Activated CD4-positive, alpha-beta T cell treated with anti-CD3 and anti-CD28 coated beads, Interleukin-2, amount 10 ng/mL, durations not matched to agents 24 days and 14 days (primary cell): ENCODE results near the gene EPHA2. TPM values are rescaled to one million over a fixed set of nuclear protein-coding genes. Genes with fewer than 3 reads are reported as not detected.
A peak's percentile ranks its signal among the peaks of the same experiment; 100 is the strongest.

Source experiments
- DNase-seq: peaks from one replicate; pipeline ENCODE4 v3.0.0; 2022
- H3K27ac Mint-ChIP-seq: one replicate; pipeline ENCODE4 v1.8.0; 2022; ENCODE audit warnings: mild to moderate bottlenecking, mixed read lengths
- H3K27me3 Mint-ChIP-seq: one replicate; pipeline ENCODE4 v1.8.0; 2022; ENCODE audit warnings: mixed read lengths
- H3K36me3 Mint-ChIP-seq: one replicate; pipeline ENCODE4 v1.8.0; 2022; ENCODE audit warnings: low read depth, mild to moderate bottlenecking, mixed read lengths
- H3K4me1 Mint-ChIP-seq: one replicate; pipeline ENCODE4 v1.8.0; 2021; ENCODE audit warnings: mixed read lengths
- H3K4me3 Mint-ChIP-seq: one replicate; pipeline ENCODE4 v1.8.0; 2022; ENCODE audit warnings: mild to moderate bottlenecking, moderate library complexity, mixed read lengths
- H3K9me3 Mint-ChIP-seq: one replicate; pipeline ENCODE4 v1.8.0; 2021; ENCODE audit warnings: mixed read lengths
- intact Hi-C: fragments of 100-400 bp; cut with micrococcal nuclease; formaldehyde crosslinking; loops from one replicate; pipeline ENCODE4 v1.15.1; 2023
- total RNA-seq: library from RNA; stranded (reverse); gene quantifications from 2 replicates; pipeline ENCODE4 v1.2.3, GENCODE V29; 2022

The EPHA2 gene
- total RNA-seq, 1 donor from 2014 or later: not detected

DNA sequence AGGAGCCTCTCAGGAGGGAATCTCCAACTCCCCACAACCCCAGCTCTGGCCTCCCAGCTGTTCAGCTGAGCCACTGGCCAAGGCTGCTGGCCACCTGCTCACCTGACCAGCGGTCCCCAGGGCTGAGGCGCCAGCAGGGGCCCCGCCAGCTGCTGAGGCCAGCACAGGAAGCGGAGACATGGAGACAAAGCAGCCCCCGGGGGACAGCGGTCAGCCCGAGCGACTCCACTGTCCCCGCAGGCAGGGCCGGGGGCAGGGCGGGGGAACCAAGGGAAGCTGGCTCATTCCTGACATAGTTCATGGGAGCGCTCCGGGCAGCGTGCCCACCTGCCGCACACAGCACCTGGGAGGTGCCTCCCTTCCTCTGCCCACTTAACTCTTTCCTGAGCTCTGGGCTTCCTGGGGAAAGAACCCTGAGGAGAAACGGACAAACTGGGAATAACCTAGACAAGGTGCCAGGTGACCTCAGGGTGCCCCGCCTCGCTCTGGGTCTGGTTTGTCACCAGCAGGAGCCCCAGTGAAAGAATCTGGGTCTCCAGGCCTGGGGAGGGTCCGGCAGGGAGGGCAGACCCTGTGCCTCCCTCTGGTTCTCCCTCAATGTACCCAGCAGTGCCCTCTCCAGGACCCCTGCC lies 10.7 kb downstream of the EPHA2 start:
- intact Hi-C loops: no loop called here
- Mint-ChIP-seq H3K27ac (no peak overlapping the region), H3K36me3 (no peaks in the 10 kb centered on the region), H3K27me3 (peaks cover 6% of the 10 kb centered on the region), H3K9me3 (no peaks in the 10 kb centered on the region), H3K4me1 (peaks cover 5% of the 10 kb centered on the region), H3K4me3 (no peak overlapping the region)
- DNase-seq: no peak

DNA sequence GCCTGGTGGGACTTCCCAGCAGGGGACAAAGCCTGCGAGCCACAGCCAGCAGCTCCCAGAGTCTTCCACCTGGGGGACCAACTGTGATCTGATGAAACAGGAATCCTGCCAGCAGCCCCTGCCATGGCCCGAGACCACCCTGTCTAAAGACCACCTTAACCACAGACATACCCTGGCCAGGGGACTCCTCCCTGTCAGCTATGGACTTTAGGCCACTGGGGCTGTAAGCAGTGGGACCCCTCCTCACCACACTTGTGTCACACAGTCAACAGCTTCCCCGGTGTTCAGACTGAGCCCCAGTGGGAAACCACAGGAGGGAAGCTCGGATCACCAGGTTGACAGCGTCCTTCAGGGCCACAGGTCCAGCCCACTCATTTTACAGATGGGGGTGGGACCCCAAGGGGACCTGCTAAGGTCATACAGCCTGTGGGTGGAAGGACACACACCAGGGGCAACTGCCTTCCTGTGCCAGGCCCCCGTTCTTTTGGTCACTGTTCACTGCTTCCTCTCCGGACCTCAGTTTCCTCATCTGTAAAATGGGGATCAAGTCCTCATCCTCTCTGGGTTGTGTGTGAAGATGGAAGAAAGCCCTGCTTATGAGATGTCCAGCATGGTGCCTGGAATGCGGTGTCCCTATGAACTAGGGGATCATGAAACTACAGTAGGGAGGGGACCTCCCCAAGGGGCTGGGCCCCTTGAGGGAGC lies 11.4 kb downstream of the EPHA2 start:
- intact Hi-C loops: no loop called here
- H3K9me3 Mint-ChIP-seq: no peaks in the 10 kb centered on the region
- no peak overlapping the region for H3K27ac Mint-ChIP-seq
- no peak for DNase-seq
- H3K36me3 Mint-ChIP-seq: no peaks in the 10 kb centered on the region
- peaks cover 6% of the 10 kb centered on the region for H3K4me1 Mint-ChIP-seq
- H3K27me3 Mint-ChIP-seq: peaks cover 6% of the 10 kb centered on the region
- no peak overlapping the region for H3K4me3 Mint-ChIP-seq

- intact Hi-C loops: no loop called here
- Mint-ChIP-seq H3K4me3 (no peak overlapping the region), H3K4me1 (peaks cover 9% of the 10 kb centered on the region), H3K9me3 (no peaks in the 10 kb centered on the region), H3K27ac (no peak overlapping the region), H3K27me3 (peaks cover 6% of the 10 kb centered on the region), H3K36me3 (no peaks in the 10 kb centered on the region)
- no peak for DNase-seq
Measured at GRCh38 chr1:16143566-16144324, 12.1 kb downstream of the EPHA2 start.

DNA sequence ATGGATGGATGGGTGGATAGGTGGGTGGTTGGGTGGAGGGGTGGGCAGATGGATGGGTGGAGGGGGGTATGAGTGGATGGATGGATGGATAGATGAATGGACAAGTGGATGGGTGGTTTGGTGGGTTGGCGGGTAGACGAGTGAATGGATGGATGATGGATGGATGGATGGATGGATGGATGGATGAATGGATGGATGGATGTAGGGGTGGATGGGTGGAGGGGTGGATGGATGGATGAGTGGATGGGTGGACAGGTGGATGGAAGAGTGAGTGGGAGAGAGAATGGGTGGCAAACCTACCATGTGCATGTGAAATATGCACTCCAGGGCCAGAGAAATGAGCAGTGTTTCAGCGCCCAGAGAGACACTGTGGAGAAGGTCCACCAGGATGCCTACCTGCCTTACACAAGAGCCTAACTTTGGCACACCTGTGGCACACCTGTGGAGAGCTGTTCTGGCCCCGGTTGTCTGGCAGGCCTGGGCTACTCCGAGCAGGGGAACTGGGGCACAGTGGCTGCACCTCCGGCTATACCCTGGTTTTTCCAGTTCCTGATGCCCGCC lies 12.8 kb downstream of the EPHA2 start:
- Mint-ChIP-seq H3K27me3 (peaks cover 6% of the 10 kb centered on the region), H3K9me3 (no peaks in the 10 kb centered on the region), H3K36me3 (no peaks in the 10 kb centered on the region), H3K4me1 (peaks cover 9% of the 10 kb centered on the region), H3K4me3 (no peak overlapping the region), H3K27ac (no peak overlapping the region)
- intact Hi-C loops: no loop called here
- no peak for DNase-seq

DNA sequence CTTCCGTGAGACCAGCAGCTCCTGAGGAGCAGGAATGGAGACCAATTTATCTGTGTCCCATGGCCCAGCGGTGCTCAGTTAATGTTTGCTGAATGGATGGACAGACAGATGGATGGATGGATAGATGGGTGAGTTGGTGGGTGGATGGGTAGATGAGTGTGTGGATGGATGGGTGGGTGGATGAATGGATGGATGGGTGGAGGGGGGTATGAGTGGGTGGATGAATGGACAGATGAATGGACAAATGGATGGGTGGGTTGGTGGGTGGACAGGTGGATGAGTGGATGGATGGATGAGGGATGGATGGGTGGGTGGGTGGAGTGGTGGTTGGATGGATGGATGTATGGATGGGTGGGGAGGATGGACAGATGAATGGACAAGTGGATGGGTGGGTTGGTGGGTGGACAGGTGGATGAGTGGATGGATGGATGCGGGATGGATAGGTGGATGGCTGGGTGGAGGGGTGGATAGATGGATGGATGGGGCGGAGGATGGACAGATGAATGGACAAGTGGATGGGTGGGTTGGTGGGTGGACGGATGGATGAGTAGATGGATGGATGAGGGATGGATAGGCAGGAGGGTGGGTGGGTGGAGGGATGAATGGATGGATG lies 13.4 kb downstream of the EPHA2 start:
- H3K4me3 Mint-ChIP-seq: no peak overlapping the region
- H3K9me3 Mint-ChIP-seq: no peaks in the 10 kb centered on the region
- H3K27me3 Mint-ChIP-seq: peaks cover 6% of the 10 kb centered on the region
- peaks cover 9% of the 10 kb centered on the region for H3K4me1 Mint-ChIP-seq
- no peaks in the 10 kb centered on the region for H3K36me3 Mint-ChIP-seq
- intact Hi-C loops: no loop called here
- peak overlapping the region; percentile 41 for H3K27ac Mint-ChIP-seq
- DNase-seq: no peak

- Mint-ChIP-seq H3K27me3 (peaks cover 6% of the 10 kb centered on the region), H3K9me3 (no peaks in the 10 kb centered on the region), H3K4me1 (peaks cover 9% of the 10 kb centered on the region), H3K27ac (no peak overlapping the region), H3K36me3 (no peaks in the 10 kb centered on the region), H3K4me3 (no peak overlapping the region)
- no peak for DNase-seq
- intact Hi-C loops: no loop called here
Measured at GRCh38 chr1:16141573-16142336, 14.1 kb downstream of the EPHA2 start.

DNA sequence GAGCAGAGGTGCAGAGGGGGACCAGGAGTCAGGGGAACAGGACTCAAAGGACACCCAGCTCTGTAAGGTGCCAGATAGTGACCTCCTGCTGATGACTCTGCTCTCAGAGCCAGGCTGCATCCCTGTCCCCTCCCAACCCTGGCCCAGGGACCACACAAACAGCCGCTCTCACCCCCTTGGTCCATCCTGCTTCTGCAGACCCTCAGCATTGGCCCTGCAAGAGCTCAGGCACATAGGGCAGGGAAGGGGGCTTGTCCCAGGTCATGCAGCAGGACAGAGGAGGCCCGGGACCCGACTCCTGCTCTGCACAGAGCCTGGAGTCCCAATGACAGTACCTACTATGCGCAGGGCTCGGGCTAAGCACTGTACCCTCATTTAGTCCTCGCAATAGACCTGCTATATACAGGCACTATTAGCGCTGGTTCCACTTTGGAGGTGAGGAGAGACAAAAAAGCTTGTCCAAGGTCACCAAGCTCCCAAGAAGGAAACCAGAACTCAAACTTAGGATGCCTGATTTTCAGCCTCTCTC lies 15.7 kb downstream of the EPHA2 start:
- no peak for DNase-seq
- H3K9me3 Mint-ChIP-seq: no peaks in the 10 kb centered on the region
- no peak overlapping the region for H3K27ac Mint-ChIP-seq
- peaks cover 6% of the 10 kb centered on the region for H3K27me3 Mint-ChIP-seq
- no peak overlapping the region for H3K4me3 Mint-ChIP-seq
- peaks cover 9% of the 10 kb centered on the region for H3K4me1 Mint-ChIP-seq
- intact Hi-C loops: no loop called here
- H3K36me3 Mint-ChIP-seq: no peaks in the 10 kb centered on the region

DNA sequence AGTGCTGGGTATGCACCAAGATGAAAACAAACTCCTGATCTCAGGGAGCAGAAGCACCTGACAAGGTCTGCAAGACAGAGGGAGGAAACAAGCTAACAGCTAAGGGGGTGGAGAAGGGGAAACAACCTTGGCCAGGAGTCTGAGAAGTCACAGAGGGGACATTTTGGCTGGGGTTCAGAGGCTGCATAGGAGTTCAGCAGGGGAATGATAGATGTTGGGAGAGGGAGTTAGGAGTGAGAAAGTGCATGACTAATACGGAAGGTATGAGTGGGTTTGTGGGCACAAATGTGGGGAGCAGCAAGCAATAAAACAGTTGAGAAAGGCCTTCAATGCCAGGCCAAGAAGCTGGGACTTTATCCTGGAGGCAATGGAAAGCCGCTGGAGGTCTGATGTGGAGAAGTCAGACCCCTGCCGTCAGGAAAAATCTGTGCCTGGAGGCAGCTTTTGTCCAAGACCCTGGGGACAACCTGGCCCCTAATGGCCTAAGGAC lies 16.4 kb downstream of the EPHA2 start:
- Mint-ChIP-seq H3K4me3 (no peak overlapping the region), H3K27me3 (peaks cover 6% of the 10 kb centered on the region), H3K4me1 (peaks cover 9% of the 10 kb centered on the region), H3K27ac (no peak overlapping the region), H3K36me3 (no peaks in the 10 kb centered on the region), H3K9me3 (no peaks in the 10 kb centered on the region)
- intact Hi-C loops: no loop called here
- DNase-seq: no peak

DNA sequence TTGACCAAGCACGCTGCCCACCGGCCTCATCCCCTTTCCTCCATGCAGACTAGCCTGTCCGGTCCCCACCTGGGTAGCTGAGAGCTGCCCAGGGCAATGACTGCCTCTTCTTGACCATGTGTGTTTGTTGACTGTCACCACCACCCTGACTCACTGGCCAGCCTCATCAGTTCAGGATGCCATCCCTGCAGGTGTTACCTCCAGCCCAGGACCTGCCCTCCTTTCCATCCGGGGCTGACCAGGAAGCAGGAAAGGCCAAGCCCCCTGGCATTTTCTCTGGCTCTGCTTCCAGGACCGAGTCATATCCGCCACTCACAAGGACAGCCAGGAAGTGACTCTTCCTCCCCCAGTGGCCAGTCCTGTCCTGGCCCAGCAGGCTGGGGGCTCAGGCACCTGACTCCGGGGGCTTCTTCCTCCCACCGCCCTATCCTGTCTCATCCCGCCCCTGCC lies 17.1 kb downstream of the EPHA2 start:
- H3K4me1 Mint-ChIP-seq: peaks cover 9% of the 10 kb centered on the region
- H3K27ac Mint-ChIP-seq: no peak overlapping the region
- H3K4me3 Mint-ChIP-seq: no peak overlapping the region
- no peaks in the 10 kb centered on the region for H3K36me3 Mint-ChIP-seq
- intact Hi-C loops: no loop called here
- peaks cover 6% of the 10 kb centered on the region for H3K27me3 Mint-ChIP-seq
- H3K9me3 Mint-ChIP-seq: no peaks in the 10 kb centered on the region
- no peak for DNase-seq

DNA sequence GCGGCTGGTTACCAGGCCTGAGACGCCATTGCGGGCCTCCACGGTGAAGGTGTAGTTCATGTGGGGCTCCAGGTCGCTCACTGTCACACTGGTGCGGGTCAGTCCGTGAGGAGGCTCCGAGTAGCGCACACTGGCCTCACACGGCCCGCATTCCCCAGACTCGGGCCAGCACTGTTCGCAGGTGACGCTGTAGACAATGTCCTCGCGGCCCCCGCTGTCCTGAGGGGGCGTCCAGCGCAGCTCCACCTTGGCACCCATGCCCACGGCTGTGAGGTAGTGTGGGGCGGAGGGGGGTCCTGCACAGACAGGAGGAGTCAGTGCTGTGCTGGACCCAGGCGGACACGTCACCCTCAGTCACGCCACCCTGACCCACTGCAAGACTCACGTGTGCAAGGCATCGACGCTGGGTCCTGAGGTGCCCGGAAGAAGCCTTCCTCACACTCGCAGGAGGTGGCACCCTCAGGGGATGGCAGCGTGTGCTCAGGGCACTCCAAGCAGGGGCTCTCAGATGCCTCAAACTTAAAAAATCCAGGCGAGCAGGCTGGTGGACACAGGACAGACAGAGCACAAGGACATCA lies 17.9 kb downstream of the EPHA2 start:
- no peaks in the 10 kb centered on the region for H3K36me3 Mint-ChIP-seq
- no peak overlapping the region for H3K4me3 Mint-ChIP-seq
- DNase-seq: no peak
- H3K27ac Mint-ChIP-seq: no peak overlapping the region
- peaks cover 6% of the 10 kb centered on the region for H3K27me3 Mint-ChIP-seq
- no peaks in the 10 kb centered on the region for H3K9me3 Mint-ChIP-seq
- H3K4me1 Mint-ChIP-seq: peaks cover 9% of the 10 kb centered on the region
- intact Hi-C loops: no loop called here

DNA sequence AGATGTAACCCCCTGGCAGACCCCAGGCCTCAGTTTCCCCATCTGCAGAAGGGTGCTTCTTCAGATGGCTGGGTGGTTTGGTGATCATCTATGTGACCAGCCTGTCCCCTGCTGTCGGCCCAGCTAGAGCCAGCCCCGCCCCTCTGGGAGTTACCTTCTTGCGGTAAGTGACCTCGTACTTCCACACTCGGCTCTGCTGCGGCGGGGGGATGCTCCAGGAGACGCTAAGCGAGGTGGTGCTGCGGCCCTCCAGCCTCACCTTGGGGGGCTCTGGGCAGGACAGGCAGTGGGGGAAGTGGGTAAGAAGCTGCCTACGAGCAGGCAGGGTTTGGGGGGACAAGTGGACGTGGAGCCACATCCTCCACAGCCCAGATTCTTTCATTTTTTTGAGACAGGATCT lies 20.4 kb downstream of the EPHA2 start:
- no peak overlapping the region for H3K27ac Mint-ChIP-seq
- no peaks in the 10 kb centered on the region for H3K27me3 Mint-ChIP-seq
- no peaks in the 10 kb centered on the region for H3K36me3 Mint-ChIP-seq
- DNase-seq: no peak
- intact Hi-C loops: no loop called here
- no peak overlapping the region for H3K4me3 Mint-ChIP-seq
- H3K4me1 Mint-ChIP-seq: peaks cover 4% of the 10 kb centered on the region
- H3K9me3 Mint-ChIP-seq: no peaks in the 10 kb centered on the region

DNA sequence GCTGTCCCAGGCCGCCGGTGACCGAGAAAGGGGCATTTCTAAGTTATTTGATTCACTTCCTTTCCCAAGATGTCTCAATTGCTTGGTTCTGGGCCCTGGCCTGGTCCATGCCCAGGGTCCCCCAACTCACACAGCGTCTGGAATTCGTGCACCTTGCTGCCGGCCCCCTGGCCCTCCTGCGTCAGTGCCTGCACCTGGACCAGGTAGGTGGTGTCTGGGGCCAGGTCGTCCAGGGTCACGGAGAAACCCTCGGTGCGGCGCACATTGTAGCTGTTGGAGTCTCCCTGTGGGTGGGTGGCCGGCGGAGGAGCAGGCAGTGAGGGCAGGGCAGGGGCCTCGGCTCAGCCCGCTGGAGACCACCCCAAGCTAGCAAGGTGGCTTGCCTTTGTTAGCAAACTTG lies 21.0 kb downstream of the EPHA2 start:
- H3K27me3 Mint-ChIP-seq: no peaks in the 10 kb centered on the region
- intact Hi-C loops: no loop called here
- no peak overlapping the region for H3K27ac Mint-ChIP-seq

More for the DNA sequence above, 21.0 kb downstream of the EPHA2 start:
- Mint-ChIP-seq H3K4me3 (no peak overlapping the region), H3K9me3 (no peaks in the 10 kb centered on the region), H3K4me1 (peaks cover 4% of the 10 kb centered on the region), H3K36me3 (no peaks in the 10 kb centered on the region)
- no peak for DNase-seq
